ENCODE data around the gene KIT. TPM values are rescaled to one million over a fixed set of nuclear protein-coding genes. Genes with fewer than 3 reads are reported as not detected.

KIT gene
- polyA plus RNA-seq, 1 experiment, result 3.3 TPM

GRCh38 chr4:54728368-54728767, 70.6 kb downstream of the KIT start:
- no peak for TF ChIP-seq CTCF (IDR thresholded peaks at IDR 0.05; ENCODE audit: insufficient read depth, low read depth, low read length)
- ChIA-PET CTCF (interaction anchor here (0.7 kb wide), 1 partner anchor 41 kb away, joined by 3 read pairs; no protein-coding TSS in a partner anchor), POLR2A (no interaction called here)
- Histone ChIP-seq H3K27me3 (ENCODE audit: control insufficient read depth, insufficient read depth, low read length) (no peaks in the 10 kb centered on the region), H3K36me3 (ENCODE audit: control insufficient read depth, insufficient read depth, low read length) (no peaks in the 10 kb centered on the region), H3K4me3 (ENCODE audit: low read depth, low read length) (no peak overlapping the region)
- no peak for DNase-seq (ENCODE audit: low read depth)

DNA sequence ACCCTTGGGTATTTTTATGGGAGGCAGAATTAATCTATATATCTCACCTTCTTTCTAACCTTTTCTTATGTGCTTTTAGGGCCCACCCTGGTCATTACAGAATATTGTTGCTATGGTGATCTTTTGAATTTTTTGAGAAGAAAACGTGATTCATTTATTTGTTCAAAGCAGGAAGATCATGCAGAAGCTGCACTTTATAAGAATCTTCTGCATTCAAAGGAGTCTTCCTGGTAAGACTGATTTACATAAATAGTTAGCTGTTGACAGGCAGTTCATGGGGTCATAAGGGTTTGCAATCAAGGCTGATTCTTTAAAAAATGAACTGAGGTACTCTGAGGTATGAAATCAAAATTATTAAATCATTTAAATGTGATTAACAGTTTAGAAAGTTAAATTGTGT, 71.5 kb downstream of the KIT start:
- Histone ChIP-seq H3K36me3 (ENCODE audit: control insufficient read depth, insufficient read depth, low read length) (no peaks in the 10 kb centered on the region), H3K4me3 (ENCODE audit: low read depth, low read length) (no peak overlapping the region), H3K27me3 (ENCODE audit: control insufficient read depth, insufficient read depth, low read length) (no peaks in the 10 kb centered on the region)
- no peak for TF ChIP-seq CTCF (IDR thresholded peaks at IDR 0.05; ENCODE audit: insufficient read depth, low read depth, low read length)
- CTCF ChIA-PET, result interaction anchor here (0.8 kb wide), 1 partner anchor 9 kb away, joined by 3 read pairs; no protein-coding TSS in a partner anchor
- no peak for DNase-seq (ENCODE audit: low read depth)
- POLR2A ChIA-PET, result no interaction called here

DNA sequence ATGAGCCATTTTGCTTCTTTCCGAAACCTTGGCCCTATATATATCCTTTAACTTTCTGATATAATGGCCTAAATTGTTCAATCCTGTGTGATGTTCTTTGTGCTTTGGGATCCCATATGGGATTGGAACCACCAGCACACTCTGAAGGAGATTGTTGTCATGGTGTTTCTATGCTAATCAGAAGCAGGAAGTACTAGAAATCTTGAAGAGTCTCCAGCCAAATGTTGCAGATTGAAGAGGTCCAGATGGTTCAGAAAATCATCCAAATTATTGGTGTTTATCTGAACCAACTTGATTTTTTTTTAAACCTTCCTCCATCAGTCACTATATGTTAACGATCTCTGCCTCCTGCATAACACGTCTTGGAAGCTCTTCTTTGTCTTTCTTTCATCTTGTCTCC, 72.8 kb downstream of the KIT start:
- no peak for DNase-seq (ENCODE audit: low read depth)
- H3K36me3 ChIP-seq (ENCODE audit: control insufficient read depth, insufficient read depth, low read length), result no peaks in the 10 kb centered on the region
- H3K27me3 ChIP-seq (ENCODE audit: control insufficient read depth, insufficient read depth, low read length), result no peaks in the 10 kb centered on the region
- no peak for TF ChIP-seq CTCF (IDR thresholded peaks at IDR 0.05; ENCODE audit: insufficient read depth, low read depth, low read length)
- no peak overlapping the region for H3K4me3 ChIP-seq (ENCODE audit: low read depth, low read length)
- CTCF ChIA-PET, result interaction anchor here (0.7 kb wide), 1 partner anchor 412 kb away, joined by 3 read pairs; no protein-coding TSS in a partner anchor
- POLR2A ChIA-PET, result no interaction called here

- TF ChIP-seq CTCF (IDR thresholded peaks at IDR 0.05; ENCODE audit: insufficient read depth, low read depth, low read length), result no peak
- H3K27me3 ChIP-seq (ENCODE audit: control insufficient read depth, insufficient read depth, low read length), result no peaks in the 10 kb centered on the region; the same call in 1 of the 2 replicates
- H3K4me3 ChIP-seq (ENCODE audit: low read depth, low read length), result no peak overlapping the region
- no peak for DNase-seq (ENCODE audit: low read depth)
- H3K36me3 ChIP-seq (ENCODE audit: control insufficient read depth, insufficient read depth, low read length), result no peaks in the 10 kb centered on the region
- ChIA-PET CTCF (no interaction called here), POLR2A (no interaction called here)
Observed at GRCh38 chr4:54731552-54731951, 73.8 kb downstream of the KIT start.

GRCh38 chr4:54731976-54732375, 74.2 kb downstream of the KIT start:
- no peaks in the 10 kb centered on the region for H3K36me3 ChIP-seq (ENCODE audit: control insufficient read depth, insufficient read depth, low read length)
- ChIA-PET POLR2A (no interaction called here), CTCF (no interaction called here)
- no peak for DNase-seq (ENCODE audit: low read depth)
- no peak overlapping the region for H3K4me3 ChIP-seq (ENCODE audit: low read depth, low read length)
- no peak for TF ChIP-seq CTCF (IDR thresholded peaks at IDR 0.05; ENCODE audit: insufficient read depth, low read depth, low read length)
- no peaks in the 10 kb centered on the region; the same call in 1 of the 2 replicates for H3K27me3 ChIP-seq (ENCODE audit: control insufficient read depth, insufficient read depth, low read length)
